Neural cell (in vitro differentiated cells): ENCODE data around the gene USB1. TPM values are rescaled to one million over a fixed set of nuclear protein-coding genes. Genes with fewer than 3 reads are reported as not detected.

Source experiments
- H2AFZ ChIP-seq: fragments of 200-600, 300-800 bp; sonication (generic), shearing (Covaris generic); 2 replicates; pipeline ENCODE4 v1.6.0; 2014; ENCODE audit warnings: low read depth, mild to moderate bottlenecking, antibody characterized with exemption, low read length, moderate library complexity
- H3F3A ChIP-seq: fragments of 200-600 bp; shearing (Covaris generic); 2 replicates; pipeline ENCODE4 v1.6.1; 2016; ENCODE audit warnings: mild to moderate bottlenecking, moderate library complexity, mixed read lengths, antibody characterized with exemption, low read length; ENCODE audit not compliant: insufficient read depth, poor library complexity, severe bottlenecking
- H3K27ac ChIP-seq: fragments of 200-600, 300-800 bp; sonication (generic), shearing (Covaris generic); 2 replicates; pipeline ENCODE4 v1.5.1; 2014; ENCODE audit warnings: mild to moderate bottlenecking, low read length, moderate library complexity
- H3K27me3 ChIP-seq: fragments of 300-800, 200-600 bp; sonication (generic), shearing (Covaris generic); 2 replicates; pipeline ENCODE4 v1.6.0; 2014; ENCODE audit warnings: mild to moderate bottlenecking, low read depth, low read length, moderate library complexity; ENCODE audit not compliant: insufficient read depth
- H3K36me3 ChIP-seq: fragments of 300-800, 200-600 bp; sonication (generic), shearing (Covaris generic); 2 replicates; pipeline ENCODE4 v1.5.1; 2014; ENCODE audit warnings: mild to moderate bottlenecking, antibody characterized with exemption, low read length, moderate library complexity; ENCODE audit not compliant: insufficient read depth
- H3K4me2 ChIP-seq: fragments of 300-800, 200-600 bp; sonication (generic), shearing (Covaris generic); 2 replicates; pipeline ENCODE4 v1.6.0; 2014; ENCODE audit warnings: mild to moderate bottlenecking, low read length
- H3K4me3 ChIP-seq: fragments of 300-800, 200-600 bp; sonication (generic), shearing (Covaris generic); 2 replicates; pipeline ENCODE4 v1.5.1; 2014; ENCODE audit warnings: mild to moderate bottlenecking, low read length, moderate library complexity
- H3K79me2 ChIP-seq: fragments of 200-600 bp; shearing (Covaris generic); replicated peaks from 2 replicates; pipeline ENCODE4 v1.6.0; 2014; ENCODE audit warnings: mild to moderate bottlenecking, low read length, moderate library complexity; ENCODE audit not compliant: insufficient read depth
- H3K9ac ChIP-seq: fragments of 300-800, 200-600 bp; sonication (generic), shearing (Covaris generic); 2 replicates; pipeline ENCODE4 v1.6.1; 2016; ENCODE audit warnings: mild to moderate bottlenecking, low read length, mixed read lengths
- H3K9me2 ChIP-seq: fragments of 200-600 bp; shearing (Covaris generic); 2 replicates; pipeline ENCODE4 v1.6.1; 2016; ENCODE audit warnings: mild to moderate bottlenecking, low read length, mixed read lengths; ENCODE audit not compliant: insufficient read depth
- H3K9me3 ChIP-seq: fragments of 200-600, 300-800 bp; sonication (generic), shearing (Covaris generic); 2 replicates; pipeline ENCODE4 v1.6.1; 2016; ENCODE audit warnings: mild to moderate bottlenecking, mixed run types, low read length, moderate library complexity, mixed read lengths
- H4K20me1 ChIP-seq: fragments of 200-600 bp; shearing (Covaris generic); 2 replicates; pipeline ENCODE4 v1.6.1; 2016; ENCODE audit warnings: mild to moderate bottlenecking, mixed run types; ENCODE audit not compliant: insufficient read depth
- EP300 ChIP-seq: fragments of 450-650 bp; conservative IDR thresholded peaks from 2 replicates; pipeline ENCODE4 v1.6.1; 2014; ENCODE audit warnings: antibody characterized with exemption, mild to moderate bottlenecking, moderate library complexity; ENCODE audit not compliant: poor library complexity, severe bottlenecking
- EZH2 ChIP-seq: fragments of 200-600, 300-800 bp; shearing (Covaris generic), sonication (generic); IDR thresholded peaks from 2 replicates; pipeline ENCODE4 v1.6.1; 2014; ENCODE audit warnings: antibody characterized with exemption, low read length, borderline replicate concordance, mild to moderate bottlenecking; ENCODE audit not compliant: insufficient read depth, poor library complexity, severe bottlenecking
- MXI1 ChIP-seq: fragments of 450-650 bp; conservative IDR thresholded peaks from 2 replicates; pipeline ENCODE4 v1.6.1; 2014; ENCODE audit warnings: antibody characterized with exemption, mild to moderate bottlenecking; ENCODE audit not compliant: poor library complexity, severe bottlenecking
- POLR2AphosphoS5 ChIP-seq: IDR thresholded peaks from 2 replicates; pipeline ENCODE4 v1.6.1; 2012
- RAD21 ChIP-seq: fragments of 450-650 bp; conservative IDR thresholded peaks from 2 replicates; pipeline ENCODE4 v1.6.1; 2014; ENCODE audit warnings: antibody characterized with exemption, mild to moderate bottlenecking, moderate library complexity
- REST ChIP-seq: IDR thresholded peaks from 2 replicates; pipeline ENCODE4 v1.6.1; 2012; ENCODE audit warnings: borderline replicate concordance
- SMC3 ChIP-seq: fragments of 450-650 bp; conservative IDR thresholded peaks from 2 replicates; pipeline ENCODE4 v1.6.1; 2014; ENCODE audit warnings: antibody characterized with exemption, mild to moderate bottlenecking, moderate library complexity; ENCODE audit not compliant: poor library complexity
- TAF1 ChIP-seq: IDR thresholded peaks from 2 replicates; pipeline ENCODE4 v1.6.1; 2012; ENCODE audit warnings: low read depth
- polyA plus RNA-seq: library from polyadenylated mRNA; depleted of rRNA; stranded (reverse); fragments of >200 nt; gene quantifications from 2 replicates; pipeline ENCODE4 v1.2.3, GENCODE V29; 2014
- TF ChIP-seq, protein P1 (sequence below): fragments of 450-650 bp; IDR thresholded peaks from 2 replicates; pipeline ENCODE4 v1.5.1; 2014; ENCODE audit warnings: antibody characterized with exemption, mild to moderate bottlenecking, moderate library complexity; ENCODE audit not compliant: poor library complexity, severe bottlenecking

USB1 gene
- polyA plus RNA-seq, 1 donor from 2014 or later, result 25.7 TPM

GRCh38 chr16:57966986-57967385, 34.2 kb upstream of the USB1 start:
- TF ChIP-seq, protein P1, sequence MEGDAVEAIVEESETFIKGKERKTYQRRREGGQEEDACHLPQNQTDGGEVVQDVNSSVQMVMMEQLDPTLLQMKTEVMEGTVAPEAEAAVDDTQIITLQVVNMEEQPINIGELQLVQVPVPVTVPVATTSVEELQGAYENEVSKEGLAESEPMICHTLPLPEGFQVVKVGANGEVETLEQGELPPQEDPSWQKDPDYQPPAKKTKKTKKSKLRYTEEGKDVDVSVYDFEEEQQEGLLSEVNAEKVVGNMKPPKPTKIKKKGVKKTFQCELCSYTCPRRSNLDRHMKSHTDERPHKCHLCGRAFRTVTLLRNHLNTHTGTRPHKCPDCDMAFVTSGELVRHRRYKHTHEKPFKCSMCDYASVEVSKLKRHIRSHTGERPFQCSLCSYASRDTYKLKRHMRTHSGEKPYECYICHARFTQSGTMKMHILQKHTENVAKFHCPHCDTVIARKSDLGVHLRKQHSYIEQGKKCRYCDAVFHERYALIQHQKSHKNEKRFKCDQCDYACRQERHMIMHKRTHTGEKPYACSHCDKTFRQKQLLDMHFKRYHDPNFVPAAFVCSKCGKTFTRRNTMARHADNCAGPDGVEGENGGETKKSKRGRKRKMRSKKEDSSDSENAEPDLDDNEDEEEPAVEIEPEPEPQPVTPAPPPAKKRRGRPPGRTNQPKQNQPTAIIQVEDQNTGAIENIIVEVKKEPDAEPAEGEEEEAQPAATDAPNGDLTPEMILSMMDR, result no peak
- TF ChIP-seq RAD21 (no peak), SMC3 (no peak), REST (no peak), EZH2 (no peak), EP300 (no peak), MXI1 (no peak), TAF1 (no peak), POLR2AphosphoS5 (no peak)

GRCh38 chr16:57967916-57968315, 33.3 kb upstream of the USB1 start:
- Histone ChIP-seq H3K27ac (no peak overlapping the region), H3K4me3 (no peak overlapping the region), H3K9ac (no peak overlapping the region), H3K4me2 (no peak overlapping the region), H3K9me3 (no peaks in the 10 kb centered on the region), H3F3A (no peaks in the 10 kb centered on the region), H3K27me3 (no peaks in the 10 kb centered on the region), H3K79me2 (no peaks in the 10 kb centered on the region), H2AFZ (no peak overlapping the region), H4K20me1 (no peaks in the 10 kb centered on the region), H3K36me3 (no peaks in the 10 kb centered on the region), H3K9me2 (no peaks in the 10 kb centered on the region)
- TF ChIP-seq, protein P1, result no peak
- no peak for TF ChIP-seq POLR2AphosphoS5
- no peak for TF ChIP-seq MXI1
- no peak for TF ChIP-seq REST
- TF ChIP-seq RAD21, result no peak
- no peak for TF ChIP-seq EP300
- no peak for TF ChIP-seq EZH2

More at GRCh38 chr16:57966986-57967385, 34.2 kb upstream of the USB1 start:
- Histone ChIP-seq H3K4me3 (no peak overlapping the region), H4K20me1 (no peaks in the 10 kb centered on the region), H3K9ac (no peak overlapping the region), H2AFZ (no peak overlapping the region), H3F3A (no peaks in the 10 kb centered on the region), H3K9me2 (no peaks in the 10 kb centered on the region), H3K9me3 (no peaks in the 10 kb centered on the region), H3K27ac (no peak overlapping the region), H3K4me2 (no peak overlapping the region), H3K79me2 (no peaks in the 10 kb centered on the region), H3K36me3 (no peaks in the 10 kb centered on the region), H3K27me3 (no peaks in the 10 kb centered on the region)
